Measurements from ENCODE around the gene QPCT. TPM values are rescaled to one million over a fixed set of nuclear protein-coding genes. Genes with fewer than 3 reads are reported as not detected.

QPCT gene
- total RNA-seq, 1 donor from 2014 or later: 0.24 TPM

Other genes with a start within 250 kb of the QPCT start
- 26.6 and 31.1 TPM in 2 replicates for gene EIF2AK2, start 187.7 kb upstream of the QPCT start, total RNA-seq
- gene SULT6B1, start 156.0 kb upstream of the QPCT start, total RNA-seq: not detected in 2 replicates
- gene CEBPZOS, start 148.1 kb upstream of the QPCT start, total RNA-seq: 25.7 and 27.7 TPM in 2 replicates
- gene CEBPZ, start 113.0 kb upstream of the QPCT start, total RNA-seq: 32.9 and 33.2 TPM in 2 replicates
- 15.2 and 21.1 TPM in 2 replicates for gene NDUFAF7, start 113.0 kb upstream of the QPCT start, total RNA-seq
- gene PRKD3, start 19.8 kb upstream of the QPCT start, total RNA-seq: 19.6 and 24.2 TPM in 2 replicates